ENCODE results near the gene SFRP4.

DNA sequence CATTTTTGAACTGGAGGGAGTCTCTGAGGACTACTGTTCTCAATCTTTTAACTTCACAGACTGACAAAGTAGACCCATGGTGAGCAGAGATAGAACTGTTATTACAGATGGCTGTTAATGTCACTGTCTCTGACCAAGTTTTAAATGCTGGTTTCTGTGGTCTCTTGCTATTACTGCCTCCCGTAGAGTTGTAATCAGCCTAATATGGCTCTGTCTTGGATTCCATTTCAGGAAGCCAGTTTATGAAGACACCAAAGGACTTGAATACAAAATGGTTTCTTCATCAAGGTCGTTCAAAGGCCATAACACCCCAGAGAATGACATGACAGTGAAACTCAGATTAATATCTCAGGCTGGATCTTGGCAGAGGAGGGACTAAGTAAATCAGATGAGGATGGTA lies 3.9 kb downstream of the SFRP4 start:
- TF ChIP-seq TCF7 (CRISPR knock-in tag; IDR thresholded peaks at IDR 0.05; ENCODE audit: low read depth): no peak
- TF ChIP-seq, protein P1, sequence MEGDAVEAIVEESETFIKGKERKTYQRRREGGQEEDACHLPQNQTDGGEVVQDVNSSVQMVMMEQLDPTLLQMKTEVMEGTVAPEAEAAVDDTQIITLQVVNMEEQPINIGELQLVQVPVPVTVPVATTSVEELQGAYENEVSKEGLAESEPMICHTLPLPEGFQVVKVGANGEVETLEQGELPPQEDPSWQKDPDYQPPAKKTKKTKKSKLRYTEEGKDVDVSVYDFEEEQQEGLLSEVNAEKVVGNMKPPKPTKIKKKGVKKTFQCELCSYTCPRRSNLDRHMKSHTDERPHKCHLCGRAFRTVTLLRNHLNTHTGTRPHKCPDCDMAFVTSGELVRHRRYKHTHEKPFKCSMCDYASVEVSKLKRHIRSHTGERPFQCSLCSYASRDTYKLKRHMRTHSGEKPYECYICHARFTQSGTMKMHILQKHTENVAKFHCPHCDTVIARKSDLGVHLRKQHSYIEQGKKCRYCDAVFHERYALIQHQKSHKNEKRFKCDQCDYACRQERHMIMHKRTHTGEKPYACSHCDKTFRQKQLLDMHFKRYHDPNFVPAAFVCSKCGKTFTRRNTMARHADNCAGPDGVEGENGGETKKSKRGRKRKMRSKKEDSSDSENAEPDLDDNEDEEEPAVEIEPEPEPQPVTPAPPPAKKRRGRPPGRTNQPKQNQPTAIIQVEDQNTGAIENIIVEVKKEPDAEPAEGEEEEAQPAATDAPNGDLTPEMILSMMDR (IDR thresholded peaks at IDR 0.05): no peak
- TF ChIP-seq CREB1 (CRISPR knock-in tag; IDR thresholded peaks at IDR 0.05): no peak
- TF ChIP-seq ESRRA (CRISPR knock-in tag; IDR thresholded peaks at IDR 0.05; ENCODE audit: borderline replicate concordance): no peak
- TF ChIP-seq, protein P2, sequence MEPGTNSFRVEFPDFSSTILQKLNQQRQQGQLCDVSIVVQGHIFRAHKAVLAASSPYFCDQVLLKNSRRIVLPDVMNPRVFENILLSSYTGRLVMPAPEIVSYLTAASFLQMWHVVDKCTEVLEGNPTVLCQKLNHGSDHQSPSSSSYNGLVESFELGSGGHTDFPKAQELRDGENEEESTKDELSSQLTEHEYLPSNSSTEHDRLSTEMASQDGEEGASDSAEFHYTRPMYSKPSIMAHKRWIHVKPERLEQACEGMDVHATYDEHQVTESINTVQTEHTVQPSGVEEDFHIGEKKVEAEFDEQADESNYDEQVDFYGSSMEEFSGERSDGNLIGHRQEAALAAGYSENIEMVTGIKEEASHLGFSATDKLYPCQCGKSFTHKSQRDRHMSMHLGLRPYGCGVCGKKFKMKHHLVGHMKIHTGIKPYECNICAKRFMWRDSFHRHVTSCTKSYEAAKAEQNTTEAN (CRISPR knock-in tag; IDR thresholded peaks at IDR 0.05): no peak
- TF ChIP-seq ETV6 (CRISPR knock-in tag; IDR thresholded peaks at IDR 0.05): no peak
- TF ChIP-seq GABPB1 (CRISPR knock-in tag; IDR thresholded peaks at IDR 0.05): no peak

Measured in WTC11 (cell line).